GM19351 (cell line): ENCODE measurements around the gene ZNF430.
"Not testable (repeated sequence)": the region's sequence is repeated elsewhere in the genome, so short reads cannot be mapped to it uniquely, and the experiment has no call there.

Experiments used
- ATAC-seq: cut with Tn5 transposase; IDR thresholded peaks from one replicate; pipeline ENCODE4 v1.9.1; 2021; ENCODE audit warnings: mild to moderate bottlenecking, moderate library complexity; ENCODE audit not compliant: unreplicated experiment

Gene ZNF430

DNA sequence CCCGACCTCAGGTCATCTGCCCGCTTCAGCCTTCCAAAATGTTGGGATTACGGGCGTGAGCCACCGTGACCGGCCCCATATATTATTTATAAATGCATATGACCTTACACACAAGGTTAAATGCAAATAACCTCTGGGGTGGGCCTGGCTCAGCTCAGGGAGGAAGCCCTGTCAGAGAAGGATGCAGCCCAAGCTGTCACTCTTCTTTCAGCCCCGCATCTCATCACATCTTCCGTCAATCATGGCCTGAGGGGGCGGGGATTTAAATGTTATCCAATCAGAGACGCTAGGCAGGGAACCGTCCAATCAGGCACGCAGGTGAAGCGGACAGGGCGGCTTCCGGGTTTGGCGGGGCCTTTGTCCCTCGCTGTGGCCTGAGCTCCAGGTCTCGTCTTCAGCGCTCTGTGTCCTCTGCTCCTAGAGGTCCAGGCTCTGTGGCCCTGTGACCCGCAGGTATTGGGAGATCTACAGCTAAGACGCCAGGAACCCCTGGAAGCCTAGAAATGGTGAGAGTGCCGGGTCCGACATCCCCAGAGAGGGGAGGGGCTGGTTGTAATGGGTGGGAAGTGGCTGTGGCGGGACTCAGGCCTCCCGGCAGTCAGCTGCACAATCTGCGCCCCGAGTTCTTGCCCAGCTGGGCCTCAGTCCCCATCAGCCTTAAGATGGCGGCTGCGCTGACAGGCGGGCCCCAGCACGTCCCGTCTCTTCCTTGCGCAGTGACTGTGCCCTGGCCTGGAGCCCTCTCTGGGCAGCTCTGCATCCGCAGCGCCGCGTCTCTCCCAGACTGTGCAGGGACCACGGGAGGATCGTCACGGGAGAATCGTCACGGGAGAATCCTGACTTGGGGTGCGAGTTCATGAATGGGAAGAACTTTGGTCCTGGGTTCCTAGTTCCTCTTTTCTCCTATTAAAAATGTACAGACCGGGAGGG lies at the start of gene ZNF430:
ZNF430 (plus strand) TSS at position 360 of the 930 bp plus-strand sequence; CDS start at position 504, 144 bp downstream.
- peak; percentile 93 for ATAC-seq

- not testable (repeated sequence) for ATAC-seq
These were observed 27.7 kb upstream of the ZNF430 start for GRCh38 chr19:20992788-20993187.

DNA sequence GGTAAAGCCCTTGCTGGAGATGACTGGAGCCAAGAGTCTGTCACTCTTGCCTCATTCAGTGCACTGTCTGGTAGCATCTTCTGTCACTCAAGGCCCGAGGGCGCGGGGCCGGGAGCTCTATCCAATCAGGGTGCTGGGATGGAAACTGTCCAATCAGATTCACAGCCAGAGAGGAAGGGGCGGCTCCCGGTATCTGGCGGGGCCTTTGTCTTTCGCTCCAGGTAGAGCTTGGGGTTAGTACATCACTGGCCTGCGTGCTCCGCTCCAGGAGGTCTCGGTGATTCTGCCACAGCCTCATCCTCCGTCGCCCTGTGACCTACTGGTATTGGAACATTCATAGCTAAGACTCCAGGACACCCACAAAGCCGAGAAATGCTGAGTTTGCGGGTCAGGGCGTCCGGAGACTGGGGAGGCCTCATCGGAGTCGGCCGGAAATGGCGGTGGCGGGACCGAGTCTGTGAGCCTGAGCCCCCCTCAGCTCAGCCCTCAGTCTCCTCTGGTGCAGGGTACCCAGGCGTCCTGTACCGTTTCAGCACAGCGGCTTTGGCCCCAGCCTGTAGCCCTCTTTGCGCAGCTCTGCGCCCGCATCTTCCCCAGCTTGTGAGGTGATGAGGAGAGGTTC lies 20.6 kb upstream of the ZNF430 start:
- ATAC-seq: peak; percentile 100

- not testable (repeated sequence) for ATAC-seq
These were observed 781 bp downstream of the ZNF430 start for GRCh38 chr19:21021238-21021637.

GRCh38 chr19:21022996-21023395 lies 2.5 kb downstream of the ZNF430 start:
- ATAC-seq: no peak

DNA sequence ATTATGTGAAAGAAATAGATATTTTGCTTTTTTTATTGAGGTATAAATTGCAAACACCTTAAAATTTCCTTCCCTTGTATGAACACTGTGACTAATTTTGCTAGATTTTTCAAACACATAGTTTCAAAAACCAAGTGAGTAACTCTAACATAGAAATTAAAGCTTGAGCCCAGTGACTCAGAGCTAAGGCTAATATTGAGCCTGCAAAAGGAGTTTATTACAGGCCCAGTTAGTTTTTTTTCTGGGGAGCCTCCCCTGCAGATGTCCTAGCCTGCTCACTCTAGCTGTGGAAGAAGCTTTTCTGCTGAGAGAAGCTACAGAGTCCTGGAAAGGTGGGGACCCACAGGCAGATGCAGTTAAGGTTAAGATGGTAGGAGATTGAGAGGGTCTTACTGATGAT lies 3.4 kb downstream of the ZNF430 start:
- ATAC-seq: no peak

GRCh38 chr19:21028969-21029268 lies 8.5 kb downstream of the ZNF430 start:
- ATAC-seq: no peak

DNA sequence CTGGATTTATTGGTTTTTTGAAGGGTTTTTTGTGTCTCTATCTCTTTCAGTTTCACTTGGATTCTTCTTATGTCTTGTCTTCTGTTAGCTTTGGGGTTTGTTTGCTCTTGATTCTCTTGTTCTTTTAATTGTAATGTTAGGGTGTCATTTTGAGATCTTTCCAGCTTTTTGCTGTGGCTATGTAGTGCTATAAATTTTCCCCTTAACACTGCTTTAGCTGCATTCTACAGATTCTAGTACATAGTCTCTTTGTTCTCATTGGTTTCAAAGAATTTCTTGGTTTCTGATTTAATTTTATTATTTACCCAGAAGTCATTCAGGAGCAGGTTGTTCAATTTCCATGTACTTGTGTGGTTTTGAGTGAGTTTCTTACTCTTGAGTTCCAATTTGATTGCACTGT lies 24.6 kb downstream of the ZNF430 start:
- ATAC-seq: no peak

GRCh38 chr19:21046489-21046888 lies 26.0 kb downstream of the ZNF430 start:
- ATAC-seq: no peak

DNA sequence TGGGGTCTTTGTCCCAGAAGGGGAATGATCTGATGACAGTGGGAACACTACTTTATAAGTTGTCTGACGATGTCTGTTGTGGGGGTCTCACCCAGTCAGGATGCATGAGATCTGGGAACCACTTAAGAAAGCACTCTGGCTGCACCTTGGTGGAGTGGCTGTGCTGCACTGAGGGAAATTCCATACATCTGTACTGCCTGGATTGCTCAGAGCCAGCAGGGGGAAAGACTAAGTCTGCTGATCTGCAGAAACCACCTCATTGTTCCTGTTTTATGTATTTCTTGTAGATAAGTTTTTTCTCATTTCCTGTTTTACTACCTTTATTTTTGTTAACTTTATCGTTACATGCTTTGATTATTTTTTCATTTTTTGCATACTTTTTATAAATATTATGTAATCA lies 27.3 kb downstream of the ZNF430 start:
- no peak for ATAC-seq

DNA sequence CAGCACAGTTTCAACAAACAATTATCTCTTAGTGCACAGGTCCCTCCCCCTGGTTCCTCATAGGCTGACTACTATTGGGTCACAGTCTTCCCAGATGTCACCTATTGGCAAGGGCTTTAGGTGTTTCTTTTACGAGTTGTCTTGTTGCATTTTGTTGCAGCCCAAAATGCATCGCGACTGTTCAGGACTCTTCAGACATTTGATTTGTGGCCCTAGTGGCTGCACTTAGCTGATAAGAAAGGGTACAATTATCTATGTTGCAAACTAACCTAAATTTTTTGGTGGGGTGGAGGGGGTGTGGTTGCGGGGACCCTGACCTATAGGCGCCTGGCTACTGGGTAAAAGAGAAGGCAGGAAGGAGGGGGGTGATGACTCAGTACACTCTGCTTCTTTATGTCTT lies 32.4 kb downstream of the ZNF430 start:
- ATAC-seq: no peak

DNA sequence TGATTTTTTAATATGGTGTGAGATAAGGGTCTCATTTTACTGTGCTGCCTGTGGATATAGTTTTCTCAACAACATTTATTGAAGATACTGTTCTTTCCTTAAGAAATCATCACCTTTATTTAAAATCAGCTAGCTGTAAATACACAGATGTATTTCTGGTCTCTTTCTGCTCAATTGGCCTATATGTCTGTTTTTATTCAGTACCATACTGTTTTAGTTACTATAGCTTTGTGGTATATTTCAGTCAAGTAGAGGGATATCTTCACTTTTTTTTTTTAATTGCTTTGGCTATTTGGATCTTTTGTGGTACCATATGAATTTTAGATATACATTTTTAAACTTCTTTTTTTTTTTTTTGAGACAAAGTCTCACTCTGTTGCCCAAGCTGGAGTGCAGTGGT lies 44.9 kb downstream of the ZNF430 start:
- no peak for ATAC-seq

GRCh38 chr19:21082011-21082975 lies 61.8 kb downstream of the ZNF430 start, which contains the start of gene ZNF714:
TSS of gene ZNF714 (plus strand) at chr19:21082203. CDS start at chr19:21098269, 16,066 bp downstream.
- ATAC-seq: peak; percentile 96

- ATAC-seq: no peak
These were observed 63.9 kb downstream of the ZNF430 start for GRCh38 chr19:21084343-21084742.

DNA sequence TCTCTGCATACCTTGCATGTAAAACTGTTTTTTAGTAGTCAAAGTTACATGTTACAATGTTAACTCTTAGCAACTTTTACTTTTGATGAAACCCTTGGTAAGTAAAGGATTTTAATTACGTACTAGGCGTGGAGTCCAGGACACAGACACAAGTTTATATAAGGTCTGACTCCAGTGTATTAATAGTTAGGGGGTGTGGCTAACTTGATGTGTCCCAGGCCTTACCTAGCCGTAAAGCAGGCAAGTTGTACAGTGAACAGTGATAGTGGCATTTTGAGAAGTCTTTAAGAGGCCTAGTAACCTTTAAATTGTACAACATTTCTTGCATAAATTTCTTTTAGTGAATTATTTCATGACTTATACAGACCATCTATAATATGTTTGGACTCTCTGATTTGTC lies 67.4 kb downstream of the ZNF430 start:
- no peak for ATAC-seq

- ATAC-seq: no peak
These were observed 71.7 kb downstream of the ZNF430 start for GRCh38 chr19:21092109-21092508.

GRCh38 chr19:21094347-21095025 lies 74.0 kb downstream of the ZNF430 start:
- no peak for ATAC-seq

GRCh38 chr19:21098291-21098690 lies 77.8 kb downstream of the ZNF430 start:
- ATAC-seq: no peak

DNA sequence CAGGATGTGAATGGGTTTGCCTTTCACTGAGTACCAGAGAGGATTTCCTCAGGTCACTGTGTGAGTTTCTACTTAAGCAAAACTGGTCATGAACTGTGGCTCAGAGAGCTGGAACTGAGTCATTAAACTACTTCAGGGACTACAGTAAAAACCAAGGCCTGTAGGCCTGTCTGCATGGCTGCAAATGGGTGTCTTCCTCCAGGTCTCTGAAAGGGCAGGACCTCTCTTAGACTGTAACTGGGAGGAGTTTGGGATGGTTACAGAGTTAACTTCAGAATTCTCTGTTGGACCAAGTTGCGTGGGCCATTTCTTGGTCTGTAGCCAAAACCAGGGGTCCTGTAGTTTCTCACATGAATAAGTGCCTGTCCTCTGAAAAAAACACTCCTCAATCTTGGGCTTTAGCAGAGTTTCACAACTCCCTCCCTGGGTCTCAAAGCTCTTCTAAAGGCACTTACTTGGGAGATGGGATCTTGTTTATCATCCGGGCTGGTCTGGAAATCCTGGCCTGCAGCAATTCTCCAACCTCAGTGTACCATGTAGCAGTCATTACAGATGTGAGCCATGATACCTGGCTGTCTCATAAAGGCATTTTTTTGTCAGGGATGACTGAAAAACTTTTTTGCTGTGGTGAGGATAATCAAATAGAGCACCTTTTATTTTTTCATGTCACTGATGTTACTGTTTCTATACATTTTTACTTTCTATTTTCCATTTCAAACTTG lies 81.2 kb downstream of the ZNF430 start:
- ATAC-seq: no peak

DNA sequence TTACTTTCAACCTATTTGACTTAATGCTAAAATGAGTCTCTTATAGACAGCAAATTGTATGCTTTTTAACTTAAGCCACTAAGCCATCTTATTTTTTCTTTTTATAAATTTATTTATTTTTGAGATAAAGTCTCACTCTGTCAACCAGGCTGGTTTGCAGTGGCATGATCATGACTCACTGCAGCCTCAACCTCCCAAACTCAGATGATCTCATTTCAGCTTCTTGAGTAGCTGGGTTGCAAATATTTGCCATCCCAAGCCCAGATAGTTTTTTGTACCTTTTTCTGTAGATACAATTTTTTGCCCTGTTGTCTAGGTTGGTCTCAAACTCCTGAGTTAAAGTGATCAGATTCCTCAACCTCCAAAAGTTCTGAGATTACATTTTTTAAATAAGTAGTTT lies 88.7 kb downstream of the ZNF430 start:
- ATAC-seq: no peak
